CD4-positive, alpha-beta T cell treated with Interferon gamma for 1 hour (primary cell): Measurements from ENCODE around the gene KRTCAP2.
"Not testable (repeated sequence)": the region's sequence is repeated elsewhere in the genome, so short reads cannot be mapped to it uniquely, and the experiment has no call there.

Source experiments
- DNase-seq: peaks from one replicate; pipeline ENCODE4 v3.0.0-alpha.2; 2020

KRTCAP2 gene

GRCh38 chr1:155172732-155173477 is at the start of gene KRTCAP2:
Gene KRTCAP2, minus strand, starts transcription at chr1:155173304. Its CDS starts 80 bp downstream, at chr1:155173224.
- DNase-seq = peak; percentile 96

- DNase-seq = not testable (repeated sequence)
Measured at GRCh38 chr1:155220211-155220965, 47.3 kb upstream of the KRTCAP2 start.

DNA sequence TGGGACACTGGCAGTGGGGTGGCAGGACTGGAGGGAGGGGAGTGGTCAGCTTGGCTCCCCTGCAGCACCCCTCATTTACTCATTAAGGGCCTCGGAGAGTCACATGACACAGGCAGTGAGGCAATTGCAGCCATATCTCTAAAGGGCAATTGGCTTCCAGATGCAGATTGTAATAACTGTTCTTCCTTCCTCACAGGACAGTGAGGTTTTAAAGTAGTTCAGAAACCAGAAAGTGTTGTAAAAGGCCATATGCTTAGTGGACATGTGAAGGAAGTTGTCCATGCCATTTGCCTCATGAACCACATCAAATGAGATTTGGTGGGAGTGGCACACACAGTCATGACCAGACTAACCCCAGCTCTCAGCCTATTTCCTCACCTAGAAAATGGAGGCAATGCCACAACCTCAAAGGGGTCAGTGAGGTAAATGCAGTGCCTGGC is 46.5 kb upstream of the KRTCAP2 start:
- peak; percentile 44 for DNase-seq

GRCh38 chr1:155218854-155219591 is 45.9 kb upstream of the KRTCAP2 start:
- DNase-seq = no peak

- DNase-seq = not testable (repeated sequence)
Measured at GRCh38 chr1:155214702-155215101, 41.6 kb upstream of the KRTCAP2 start.

- DNase-seq = not testable (repeated sequence)
Measured at GRCh38 chr1:155212051-155212440, 38.9 kb upstream of the KRTCAP2 start.

- not testable (repeated sequence) for DNase-seq
Measured at GRCh38 chr1:155211381-155212050, 38.4 kb upstream of the KRTCAP2 start.

DNA sequence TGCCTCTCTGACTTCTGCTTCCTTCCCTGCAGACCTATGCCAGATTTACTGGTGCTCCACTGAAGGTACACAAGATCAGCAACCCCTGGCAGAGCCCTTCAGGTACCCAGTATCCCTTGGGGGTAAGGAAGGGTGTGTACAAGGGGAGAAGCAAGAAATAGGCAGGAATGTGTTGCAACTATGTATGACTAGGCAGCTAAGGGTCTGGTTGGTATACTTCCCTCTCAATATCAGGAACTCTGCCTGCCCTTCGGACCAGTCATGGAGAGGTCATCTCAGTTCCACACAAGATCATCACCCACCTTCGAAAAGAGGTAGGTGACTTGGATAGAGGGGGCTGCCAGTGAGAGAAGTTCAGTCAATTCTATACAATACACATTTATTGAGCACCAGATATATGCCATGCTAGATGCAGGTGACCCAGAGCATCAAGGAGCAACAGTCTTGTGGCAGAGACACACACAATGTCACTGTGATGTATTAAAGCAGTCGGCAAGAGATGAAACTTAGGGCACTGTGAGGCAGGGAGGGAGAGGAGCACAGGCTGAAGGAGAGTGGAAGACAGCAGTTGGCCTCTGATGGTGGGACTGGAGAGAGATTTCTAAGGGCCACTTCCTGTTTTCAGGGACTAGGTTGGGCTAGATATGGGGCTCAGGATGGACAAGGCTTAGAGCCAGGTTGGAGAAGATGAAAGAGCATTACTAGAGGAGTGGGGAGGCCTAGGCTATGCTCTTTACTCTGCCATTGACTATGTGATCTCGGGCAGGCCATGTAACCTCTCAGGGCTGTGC is 37.4 kb upstream of the KRTCAP2 start:
- peak; percentile 35 for DNase-seq

DNA sequence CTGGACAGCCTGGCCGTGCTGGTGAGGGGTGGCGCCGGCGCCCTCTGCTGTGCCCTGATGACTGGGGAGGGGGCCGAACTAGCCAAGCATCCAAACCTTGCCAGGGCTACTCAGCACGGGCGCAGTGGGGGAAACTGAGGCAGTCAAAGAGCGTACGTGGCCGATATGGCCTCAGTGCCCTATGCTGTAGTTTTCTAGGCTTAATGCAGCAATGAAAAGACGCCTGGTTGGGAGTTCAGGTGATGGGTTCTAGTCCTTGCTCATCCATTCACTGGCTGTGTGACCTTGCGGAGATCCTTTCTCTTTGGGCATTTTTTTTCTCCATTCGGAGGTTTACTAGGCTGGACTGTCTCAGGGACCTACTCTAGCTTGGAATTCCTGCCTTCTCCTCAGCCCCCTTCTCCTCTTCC is 36.2 kb upstream of the KRTCAP2 start:
- DNase-seq = no peak

DNA sequence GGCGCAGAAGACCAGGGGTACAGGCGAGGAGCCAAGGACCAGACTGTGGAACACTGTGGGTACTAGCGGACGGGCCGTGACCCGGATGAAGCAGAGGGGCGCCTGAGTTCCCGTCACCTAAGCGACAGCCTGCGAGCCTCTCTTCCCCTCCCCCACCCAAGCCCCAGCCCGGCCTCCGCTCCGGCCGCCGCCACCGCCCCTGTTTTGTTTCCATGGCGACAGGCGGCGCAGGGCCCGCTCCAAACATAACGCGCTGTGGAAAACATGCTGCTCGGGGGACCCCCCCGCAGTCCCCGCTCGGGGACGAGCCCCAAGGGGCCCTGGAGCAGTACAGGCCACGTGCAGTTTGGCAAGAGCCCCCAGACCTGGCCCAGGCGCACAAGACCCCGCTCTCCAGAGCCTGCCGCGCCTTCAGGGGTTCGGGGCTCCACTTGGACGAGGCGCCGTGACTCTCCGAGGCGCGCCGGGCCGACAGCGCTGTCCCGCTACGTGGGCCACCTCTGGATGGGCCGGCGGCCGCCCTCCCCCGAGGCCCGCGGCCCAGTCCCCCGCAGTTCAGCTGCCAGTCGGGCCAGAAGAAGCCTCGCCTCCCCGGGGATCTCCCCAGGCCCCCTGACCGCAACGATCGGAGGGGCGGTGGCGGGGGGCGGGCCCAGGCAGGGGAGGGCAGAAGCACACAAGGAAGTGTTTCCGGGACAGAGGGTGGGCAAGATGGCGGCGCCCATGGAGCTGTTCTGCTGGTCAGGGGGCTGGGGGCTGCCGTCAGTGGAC is 35.6 kb upstream of the KRTCAP2 start, which contains the start of gene MTX1:
Gene MTX1 (plus strand): TSS at position 155 of the 771 bp plus-strand sequence. CDS start 110 bp downstream, at position 265.
- peak; percentile 96 for DNase-seq

GRCh38 chr1:155207806-155208540 is 34.9 kb upstream of the KRTCAP2 start, which contains the start of gene THBS3:
Gene THBS3, minus strand, starts transcription at chr1:155207897. Its CDS starts 21 bp downstream, at chr1:155207876.
- DNase-seq = no peak

GRCh38 chr1:155206891-155207805 is 34.0 kb upstream of the KRTCAP2 start:
- DNase-seq = peak; percentile 88

- no peak for DNase-seq
Measured at GRCh38 chr1:155205969-155206593, 33.0 kb upstream of the KRTCAP2 start.

GRCh38 chr1:155205035-155205434 is 31.9 kb upstream of the KRTCAP2 start:
- DNase-seq = no peak

GRCh38 chr1:155202731-155203515 is 29.8 kb upstream of the KRTCAP2 start:
- DNase-seq = no peak

- DNase-seq = no peak
Measured at GRCh38 chr1:155202198-155202597, 29.1 kb upstream of the KRTCAP2 start.

DNA sequence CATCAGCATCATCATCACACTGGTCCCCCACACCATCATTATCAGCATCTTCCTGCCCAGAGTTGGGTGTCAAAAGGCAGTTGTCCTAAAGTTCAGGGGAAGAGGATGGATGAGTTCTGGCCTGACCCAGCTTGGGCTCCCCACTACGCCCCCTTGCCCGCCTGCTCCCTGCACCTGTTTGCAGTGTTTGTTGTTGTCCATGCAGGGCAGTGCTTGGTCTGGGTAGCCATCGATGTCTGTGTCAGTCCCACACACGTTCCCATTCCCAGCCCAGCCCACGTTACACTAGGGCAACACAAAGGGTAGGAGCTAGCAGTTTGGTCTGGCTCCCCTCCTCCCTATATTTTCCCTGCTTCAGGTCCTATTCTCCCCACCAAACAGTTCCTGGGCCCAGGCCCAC is 27.8 kb upstream of the KRTCAP2 start:
- DNase-seq = no peak

GRCh38 chr1:155199792-155200191 is 26.7 kb upstream of the KRTCAP2 start:
- no peak for DNase-seq
